Measurements from ENCODE around the gene PTMA. TPM values are rescaled to one million over a fixed set of nuclear protein-coding genes. Genes with fewer than 3 reads are reported as not detected.

PTMA gene
- polyA plus RNA-seq, 1 of the 3 experiments (the other 2 are of a cell fraction) = 767 TPM

DNA sequence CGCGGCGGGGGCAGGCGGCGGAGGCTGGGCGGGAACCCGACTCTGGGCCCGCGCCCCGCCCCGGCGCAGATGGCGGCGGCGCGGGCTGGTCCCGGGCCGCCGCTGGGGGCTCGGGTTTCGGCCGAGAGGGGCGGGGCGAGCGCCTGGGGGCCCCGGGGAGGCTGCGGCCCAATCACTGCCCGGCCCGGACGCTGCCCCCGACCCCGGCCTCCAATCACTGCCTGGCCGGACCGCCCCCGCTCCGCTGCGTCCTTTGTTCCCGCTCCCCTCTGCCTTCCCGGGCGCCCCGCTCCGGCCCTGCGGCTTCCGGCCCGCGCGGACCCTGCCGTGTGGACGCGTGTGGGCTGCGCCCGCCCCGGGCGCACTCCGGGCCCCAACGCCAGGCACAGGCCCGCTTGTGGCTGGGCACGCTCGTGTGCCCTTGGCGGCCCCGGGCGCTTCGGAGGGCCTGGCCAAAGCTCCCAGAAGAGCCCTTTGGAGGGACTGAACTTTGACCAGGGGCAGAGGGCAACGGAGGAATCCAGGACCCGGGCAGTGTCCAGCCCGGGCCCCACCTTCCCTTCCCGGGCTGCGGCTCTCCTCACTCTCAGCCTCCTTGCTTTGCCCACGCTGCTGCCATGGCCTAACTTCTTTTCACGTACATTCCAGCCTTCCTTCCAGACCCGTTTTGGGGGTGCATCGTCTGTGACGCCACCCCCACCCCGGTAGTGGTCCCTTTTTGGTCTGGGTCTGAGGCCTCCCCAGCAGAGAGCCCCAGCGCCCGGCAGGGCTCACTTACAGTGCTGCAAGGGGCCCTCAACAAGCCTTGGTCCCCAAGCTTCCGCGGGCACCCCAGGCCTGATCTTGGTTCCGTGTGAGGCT is 27.1 kb upstream of the PTMA start (continued):
- TF ChIP-seq SIN3A (IDR thresholded peaks at IDR 0.05; ENCODE audit: borderline replicate concordance, low read depth, low read length) = no peak
- TF ChIP-seq NFIC (IDR thresholded peaks at IDR 0.05; ENCODE audit: borderline replicate concordance) = no peak
- TF ChIP-seq, protein P1, sequence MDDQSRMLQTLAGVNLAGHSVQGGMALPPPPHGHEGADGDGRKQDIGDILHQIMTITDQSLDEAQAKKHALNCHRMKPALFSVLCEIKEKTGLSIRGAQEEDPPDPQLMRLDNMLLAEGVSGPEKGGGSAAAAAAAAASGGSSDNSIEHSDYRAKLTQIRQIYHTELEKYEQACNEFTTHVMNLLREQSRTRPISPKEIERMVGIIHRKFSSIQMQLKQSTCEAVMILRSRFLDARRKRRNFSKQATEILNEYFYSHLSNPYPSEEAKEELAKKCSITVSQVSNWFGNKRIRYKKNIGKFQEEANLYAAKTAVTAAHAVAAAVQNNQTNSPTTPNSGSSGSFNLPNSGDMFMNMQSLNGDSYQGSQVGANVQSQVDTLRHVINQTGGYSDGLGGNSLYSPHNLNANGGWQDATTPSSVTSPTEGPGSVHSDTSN (IDR thresholded peaks at IDR 0.05) = no peak
- TF ChIP-seq EZH2phosphoT487 (IDR thresholded peaks at IDR 0.05; ENCODE audit: borderline replicate concordance, low read depth) = no peak
- no peak for TF ChIP-seq RXRA (IDR thresholded peaks at IDR 0.05; ENCODE audit: borderline replicate concordance, low read depth)
- peak; percentile 79; the same call in 1 of the 2 replicates for TF ChIP-seq POLR2AphosphoS5 (IDR thresholded peaks at IDR 0.05; ENCODE audit: low read depth, low read length)
- no peak for TF ChIP-seq USF2 (IDR thresholded peaks at IDR 0.05; ENCODE audit: borderline replicate concordance, low read depth, low read length)
- no peak for TF ChIP-seq MEF2A (IDR thresholded peaks at IDR 0.05; ENCODE audit: borderline replicate concordance, low read depth)
- TF ChIP-seq, protein P2, sequence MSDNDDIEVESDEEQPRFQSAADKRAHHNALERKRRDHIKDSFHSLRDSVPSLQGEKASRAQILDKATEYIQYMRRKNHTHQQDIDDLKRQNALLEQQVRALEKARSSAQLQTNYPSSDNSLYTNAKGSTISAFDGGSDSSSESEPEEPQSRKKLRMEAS (IDR thresholded peaks at IDR 0.05; ENCODE audit: low read depth) = no peak

DNA sequence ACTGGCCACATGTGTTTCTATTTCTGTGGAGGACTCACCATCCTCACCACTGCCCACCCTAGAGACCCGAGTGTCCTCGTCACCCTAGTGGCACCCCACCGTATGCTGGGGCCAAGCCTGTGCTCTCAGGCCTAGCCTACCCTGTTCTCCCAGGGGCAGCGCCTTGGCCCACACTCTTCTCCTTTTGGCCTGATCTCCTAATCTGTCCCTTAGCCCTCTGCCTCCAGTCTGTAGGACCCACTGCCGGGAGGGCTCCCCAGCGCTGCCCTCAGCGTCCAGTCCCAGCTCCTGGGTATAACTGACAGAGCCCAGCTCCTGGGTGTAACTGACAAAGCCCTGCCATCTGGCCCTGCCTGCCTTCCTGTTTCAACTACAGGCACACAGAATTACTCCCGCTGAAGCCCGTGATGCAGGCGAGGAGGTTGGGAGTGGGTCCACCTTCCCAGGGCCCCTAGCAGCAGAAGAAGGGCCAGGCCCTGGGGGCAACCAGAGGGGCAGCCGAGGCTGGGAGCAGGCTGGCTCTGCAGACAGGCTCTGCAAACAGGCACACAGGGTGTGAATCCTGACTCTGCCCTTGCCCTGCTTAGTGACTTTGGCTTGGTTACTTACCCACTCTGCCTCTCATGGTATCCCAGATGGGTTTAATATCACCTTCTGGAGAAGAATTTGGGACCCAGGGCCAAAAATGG is 25.6 kb upstream of the PTMA start:
- no peak overlapping the region for H3K4me2 ChIP-seq
- no peaks in the 10 kb centered on the region for H3K9me2 ChIP-seq
- peaks cover 0 to 23% of the 10 kb centered on the region in 2 experiments; a peak in 1 of 4 replicates for H3K4me1 ChIP-seq (ENCODE audit: control insufficient read depth in 1 of 2, insufficient read depth in 2 of 2, low read depth in 1 of 2, low read length in 1 of 2)
- H3K27me3 ChIP-seq (ENCODE audit: insufficient read depth) = no peaks in the 10 kb centered on the region
- H3K36me3 ChIP-seq (replicated peaks in 1 of 2; ENCODE audit: control insufficient read depth in 1 of 2, insufficient read depth in 2 of 2, low read length in 1 of 2) = no peaks in the 10 kb centered on the region
- peak; percentile 68 for DNase-seq
- no peaks in the 10 kb centered on the region for H3K9me3 ChIP-seq
- H3F3A ChIP-seq (replicated peaks; ENCODE audit: insufficient read depth) = peaks cover 6% of the 10 kb centered on the region
- 94% methylated on average over 8 of the region's 11 CpGs for WGBS (ENCODE audit: low lambda C conversion rate)
- ChIA-PET CTCF (interaction anchor here (1.0 to 29.4 kb wide), 4 partner anchors 8 to 69 kb away, joined by 4 to 1218 read pairs (median 21); partner anchors contain the start of gene PTMA), POLR2A (interaction anchor here (0.8 to 5.4 kb wide), 7 partner anchors 24 to 78 kb away, joined by 3 to 38 read pairs (median 4); partner anchors contain the start of gene PTMA)
- no peak for TF ChIP-seq NRF1 (IDR thresholded peaks at IDR 0.05; ENCODE audit: low read depth, low read length)
- no peak overlapping the region for H3K9ac ChIP-seq
- no peaks in the 10 kb centered on the region for H4K20me1 ChIP-seq (ENCODE audit: insufficient read depth)
- no peak overlapping the region for H2AFZ ChIP-seq (ENCODE audit: low read depth)
- H3K27ac ChIP-seq (ENCODE audit: low read depth in 2 of 2, low read length in 1 of 2) = peak overlapping the region in 1 of 2 experiments; percentile 75; a peak in 2 of 4 replicates
- H3K79me2 ChIP-seq (ENCODE audit: insufficient read depth) = no peaks in the 10 kb centered on the region
- no peak overlapping the region for H3K4me3 ChIP-seq (ENCODE audit: low read depth in 2 of 2, low read length in 1 of 2)

Measured in SK-N-SH (cell line).